ENCODE data around the gene PRKAG2.

- TF ChIP-seq, protein P1, sequence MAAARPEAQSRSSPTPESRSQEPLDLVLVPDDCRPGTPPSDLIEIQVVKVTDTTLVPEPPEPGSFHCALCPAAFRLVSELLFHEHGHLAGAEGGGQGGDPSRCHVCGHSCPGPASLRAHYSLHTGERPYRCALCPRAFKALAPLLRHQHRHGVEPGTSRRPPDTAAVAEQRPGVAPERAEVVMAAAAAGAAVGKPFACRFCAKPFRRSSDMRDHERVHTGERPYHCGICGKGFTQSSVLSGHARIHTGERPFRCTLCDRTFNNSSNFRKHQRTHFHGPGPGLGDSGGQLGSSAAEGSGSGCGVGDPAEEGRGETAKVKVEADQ (CRISPR knock-in tag; IDR thresholded peaks at IDR 0.05; ENCODE audit: borderline replicate concordance): no peak
- no peak for TF ChIP-seq ZFX (CRISPR knock-in tag; IDR thresholded peaks at IDR 0.05; ENCODE audit: low read depth)
- TF ChIP-seq STAG1 (CRISPR knock-in tag; IDR thresholded peaks at IDR 0.05): peak; percentile 48
Measured at GRCh38 chr7:151705636-151706276, 171.2 kb downstream of the PRKAG2 start.
